Measurements from ENCODE around the gene NR1I3.
A peak's percentile ranks its signal among the peaks of the same experiment; 100 is the strongest.

Gene NR1I3

DNA sequence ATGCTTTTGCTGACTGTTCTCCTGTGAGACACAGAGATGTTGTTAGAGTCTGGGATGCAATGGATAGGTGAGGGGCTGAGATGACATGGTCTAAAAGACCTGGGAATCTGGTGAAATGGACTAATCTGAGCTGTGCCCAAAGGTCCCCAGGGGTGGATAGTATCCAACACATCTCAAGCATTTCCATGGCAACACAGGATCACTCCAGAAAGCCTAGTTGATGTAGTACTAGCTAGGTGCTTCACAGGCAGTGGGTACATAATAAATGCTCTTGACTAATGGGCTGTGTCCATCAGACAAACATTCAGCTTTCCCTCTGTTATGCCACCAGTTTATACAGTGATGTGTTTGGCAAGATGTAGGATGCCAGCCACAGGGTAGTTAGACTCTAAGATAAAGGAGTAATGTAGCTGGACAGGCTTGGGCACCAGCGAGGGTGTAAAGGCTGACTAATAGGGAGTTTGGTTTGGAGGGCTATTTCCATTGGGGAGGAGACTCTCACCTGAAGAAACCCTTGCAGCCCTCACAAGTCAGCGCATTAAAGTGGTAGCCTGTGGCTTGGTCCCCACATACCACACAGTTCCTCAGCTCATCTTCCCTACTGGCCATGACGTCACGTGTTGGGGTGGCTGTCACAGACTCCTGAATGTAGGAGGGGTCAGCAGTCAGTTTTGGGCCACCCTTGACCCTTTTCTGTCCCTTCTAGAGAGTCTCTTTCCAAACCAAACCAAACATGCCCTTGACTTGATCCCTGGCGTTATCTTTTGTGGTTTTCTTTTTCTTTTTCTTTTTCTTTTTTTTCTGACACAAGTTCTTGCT, 1.8 kb downstream of the NR1I3 start:
- TF ChIP-seq, protein P1, sequence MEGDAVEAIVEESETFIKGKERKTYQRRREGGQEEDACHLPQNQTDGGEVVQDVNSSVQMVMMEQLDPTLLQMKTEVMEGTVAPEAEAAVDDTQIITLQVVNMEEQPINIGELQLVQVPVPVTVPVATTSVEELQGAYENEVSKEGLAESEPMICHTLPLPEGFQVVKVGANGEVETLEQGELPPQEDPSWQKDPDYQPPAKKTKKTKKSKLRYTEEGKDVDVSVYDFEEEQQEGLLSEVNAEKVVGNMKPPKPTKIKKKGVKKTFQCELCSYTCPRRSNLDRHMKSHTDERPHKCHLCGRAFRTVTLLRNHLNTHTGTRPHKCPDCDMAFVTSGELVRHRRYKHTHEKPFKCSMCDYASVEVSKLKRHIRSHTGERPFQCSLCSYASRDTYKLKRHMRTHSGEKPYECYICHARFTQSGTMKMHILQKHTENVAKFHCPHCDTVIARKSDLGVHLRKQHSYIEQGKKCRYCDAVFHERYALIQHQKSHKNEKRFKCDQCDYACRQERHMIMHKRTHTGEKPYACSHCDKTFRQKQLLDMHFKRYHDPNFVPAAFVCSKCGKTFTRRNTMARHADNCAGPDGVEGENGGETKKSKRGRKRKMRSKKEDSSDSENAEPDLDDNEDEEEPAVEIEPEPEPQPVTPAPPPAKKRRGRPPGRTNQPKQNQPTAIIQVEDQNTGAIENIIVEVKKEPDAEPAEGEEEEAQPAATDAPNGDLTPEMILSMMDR (IDR thresholded peaks at IDR 0.05): no peak

DNA sequence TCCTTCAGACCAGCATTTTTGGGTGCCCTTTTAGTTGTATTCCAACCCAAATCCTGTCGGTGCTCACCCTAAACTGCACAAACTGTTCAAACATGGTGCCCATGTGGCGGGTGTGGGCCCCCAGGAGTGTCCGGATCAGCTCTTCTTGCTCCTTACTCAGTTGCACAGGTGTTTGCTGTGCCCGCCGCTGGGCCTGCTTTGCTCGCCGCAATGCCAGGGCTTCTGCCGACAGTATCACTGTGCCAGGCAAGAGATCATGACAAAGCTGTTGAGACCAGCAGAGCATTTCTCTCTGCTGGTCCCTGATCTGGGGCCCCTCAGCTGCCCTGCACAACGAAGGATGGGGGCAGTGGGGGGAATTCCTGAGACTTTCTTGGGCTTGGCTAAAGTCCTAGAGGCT, 4.9 kb downstream of the NR1I3 start:
- TF ChIP-seq, protein P1 (IDR thresholded peaks at IDR 0.05): no peak

DNA sequence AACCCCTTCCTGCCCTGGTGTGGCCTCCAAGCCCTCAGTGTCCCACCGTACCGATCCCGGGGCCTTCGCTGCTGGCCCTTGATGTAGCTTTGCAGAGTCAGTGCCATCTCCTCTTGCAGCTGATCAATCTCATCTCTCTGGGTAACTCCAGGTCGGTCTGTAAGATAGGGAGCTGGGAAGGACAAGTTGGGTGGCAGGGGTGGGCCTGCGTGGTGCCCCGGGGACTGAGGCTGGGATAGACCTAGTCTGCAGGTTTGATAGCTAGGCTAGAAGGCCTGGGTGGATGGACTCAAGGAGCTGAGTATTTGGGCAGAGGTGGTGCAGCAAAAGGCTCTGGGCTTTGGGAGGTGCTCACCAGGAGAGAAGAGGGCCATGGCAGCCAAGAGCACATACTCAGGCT, 7.2 kb downstream of the NR1I3 start:
- TF ChIP-seq, protein P1 (IDR thresholded peaks at IDR 0.05): no peak

DNA sequence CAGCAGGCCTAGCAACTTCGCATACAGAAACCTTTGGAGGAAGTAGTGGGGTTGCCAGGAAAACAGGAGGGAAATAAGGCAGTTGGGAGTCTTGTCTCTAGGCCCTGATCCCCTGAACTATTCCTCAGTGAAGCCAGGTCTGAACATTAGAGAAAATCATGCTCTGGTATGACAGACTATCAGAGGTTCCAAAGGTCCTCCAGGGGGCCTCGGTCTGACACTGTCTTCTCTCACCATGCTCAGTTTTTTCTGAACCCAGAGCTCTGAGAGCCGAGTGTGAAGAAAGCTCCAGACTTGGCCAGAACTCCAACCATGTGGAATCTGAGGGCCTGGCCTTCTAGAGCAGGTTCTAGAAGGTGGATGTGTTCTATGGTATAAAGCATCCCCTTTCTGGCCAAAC, 8.1 kb downstream of the NR1I3 start:
- TF ChIP-seq, protein P1 (IDR thresholded peaks at IDR 0.05): no peak

DNA sequence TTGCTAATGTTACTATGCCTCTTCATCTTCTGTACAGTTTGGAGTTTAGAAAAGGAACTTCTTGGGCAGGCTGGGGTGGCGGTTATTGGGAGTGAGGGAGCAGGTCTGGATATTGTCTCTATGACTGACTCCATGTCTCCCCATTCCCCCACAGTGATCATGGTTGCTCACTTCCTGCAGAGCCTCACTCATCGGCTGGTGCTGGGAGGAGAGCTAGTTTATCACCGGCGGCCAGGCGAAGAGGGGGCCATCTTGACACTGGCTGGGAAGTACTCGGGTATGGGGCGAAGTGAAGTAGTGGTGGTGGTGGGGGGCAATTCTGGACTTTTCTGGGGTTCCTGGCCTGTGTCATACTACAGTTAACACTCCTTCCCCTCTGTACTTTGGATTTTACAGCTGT, 10.0 kb downstream of the NR1I3 start:
- TF ChIP-seq, protein P1 (IDR thresholded peaks at IDR 0.05): no peak

DNA sequence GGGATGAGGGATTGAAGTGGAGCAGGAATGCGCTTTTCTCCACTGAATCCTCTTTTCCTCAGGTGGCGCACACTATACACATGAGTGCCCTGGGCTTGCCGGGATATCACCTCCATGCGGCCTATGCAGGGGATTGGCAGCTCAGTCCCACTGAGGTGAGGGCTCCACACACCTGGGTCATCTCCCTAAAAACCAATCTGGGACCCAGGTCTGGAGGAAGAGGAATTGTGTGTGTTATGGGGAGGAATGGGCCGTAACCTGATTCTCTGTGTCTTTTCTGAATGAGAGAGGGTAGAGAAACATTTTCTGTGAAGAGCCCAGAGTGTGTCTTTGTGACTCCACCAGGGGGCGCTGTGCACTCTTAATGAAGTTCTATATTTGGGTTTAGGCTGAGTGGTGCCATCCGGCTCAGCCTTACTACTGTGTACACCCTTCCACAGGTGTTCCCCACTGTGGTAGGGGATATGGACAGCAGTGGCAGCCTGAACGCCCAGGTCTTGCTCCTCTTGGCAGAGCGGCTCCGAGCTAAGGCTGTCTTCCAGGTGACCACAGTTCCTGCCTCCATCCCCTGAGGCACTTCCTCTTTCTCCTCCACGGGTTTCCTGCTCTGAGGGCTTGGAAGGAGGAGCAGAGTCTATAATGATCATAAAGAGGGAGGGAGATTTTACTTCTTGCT, 10.7 kb downstream of the NR1I3 start:
- TF ChIP-seq, protein P1 (IDR thresholded peaks at IDR 0.05): peak; percentile 94

DNA sequence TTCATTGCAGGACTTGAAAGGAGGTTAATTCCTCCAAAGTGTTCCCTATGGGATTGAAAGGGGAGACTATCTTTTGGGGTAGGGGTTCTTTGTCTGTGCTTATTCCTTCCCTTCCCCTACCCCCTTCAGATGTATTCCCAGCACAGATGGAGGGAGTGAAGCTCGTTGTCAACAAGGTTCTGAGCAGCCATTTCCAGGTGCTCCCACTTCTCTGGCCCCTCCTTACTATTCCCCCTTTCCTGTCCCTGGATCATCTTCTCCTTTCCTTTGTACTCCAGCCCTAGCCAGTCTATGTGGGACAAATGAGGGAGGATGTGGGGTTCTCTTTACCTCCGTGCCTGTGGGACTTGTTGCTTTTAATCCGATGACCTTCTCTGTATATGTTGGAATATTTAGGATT, 11.2 kb downstream of the NR1I3 start:
- TF ChIP-seq, protein P1 (IDR thresholded peaks at IDR 0.05): no peak

All from LNCAP (cell line).